Neural cell (in vitro differentiated cells): ENCODE data around the gene NCKAP1.

ENCODE experiments used
- CTCF ChIP-seq: fragments of 450-650 bp; IDR thresholded peaks from 2 replicates; pipeline ENCODE4 v1.5.1; 2014; ENCODE audit warnings: antibody characterized with exemption, mild to moderate bottlenecking, moderate library complexity; ENCODE audit not compliant: poor library complexity, severe bottlenecking
- EP300 ChIP-seq: fragments of 450-650 bp; conservative IDR thresholded peaks from 2 replicates; pipeline ENCODE4 v1.6.1; 2014; ENCODE audit warnings: antibody characterized with exemption, mild to moderate bottlenecking, moderate library complexity; ENCODE audit not compliant: poor library complexity, severe bottlenecking
- EZH2 ChIP-seq: fragments of 200-600, 300-800 bp; shearing (Covaris generic), sonication (generic); IDR thresholded peaks from 2 replicates; pipeline ENCODE4 v1.6.1; 2014; ENCODE audit warnings: antibody characterized with exemption, low read length, borderline replicate concordance, mild to moderate bottlenecking; ENCODE audit not compliant: insufficient read depth, poor library complexity, severe bottlenecking
- MXI1 ChIP-seq: fragments of 450-650 bp; conservative IDR thresholded peaks from 2 replicates; pipeline ENCODE4 v1.6.1; 2014; ENCODE audit warnings: antibody characterized with exemption, mild to moderate bottlenecking; ENCODE audit not compliant: poor library complexity, severe bottlenecking
- POLR2AphosphoS5 ChIP-seq: IDR thresholded peaks from 2 replicates; pipeline ENCODE4 v1.6.1; 2012
- TAF1 ChIP-seq: IDR thresholded peaks from 2 replicates; pipeline ENCODE4 v1.6.1; 2012; ENCODE audit warnings: low read depth
- TF ChIP-seq, protein P1 (sequence below): IDR thresholded peaks from 2 replicates; pipeline ENCODE4 v1.6.1; 2012; ENCODE audit warnings: borderline replicate concordance

DNA sequence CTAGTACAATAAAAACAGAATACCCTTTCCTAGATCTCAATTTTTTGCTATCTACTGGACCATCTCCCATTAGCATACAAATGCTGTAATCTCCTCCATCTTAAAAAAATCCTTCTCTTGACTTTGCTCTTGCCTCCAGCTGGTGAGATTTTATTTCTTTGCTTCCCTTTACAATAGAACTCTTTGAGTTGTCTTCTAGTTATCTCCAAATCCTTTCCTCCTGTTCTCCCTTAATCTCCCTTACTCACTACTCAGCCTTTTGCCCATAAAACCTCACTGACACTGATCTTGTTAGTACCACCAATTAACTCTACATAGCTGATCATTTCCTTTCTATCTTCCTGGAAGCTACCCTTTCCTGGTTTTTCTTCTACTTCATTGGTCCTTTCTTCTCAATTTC lies 108.3 kb downstream of the NCKAP1 start:
- TF ChIP-seq CTCF = no peak
- no peak for TF ChIP-seq MXI1
- TF ChIP-seq, protein P1, sequence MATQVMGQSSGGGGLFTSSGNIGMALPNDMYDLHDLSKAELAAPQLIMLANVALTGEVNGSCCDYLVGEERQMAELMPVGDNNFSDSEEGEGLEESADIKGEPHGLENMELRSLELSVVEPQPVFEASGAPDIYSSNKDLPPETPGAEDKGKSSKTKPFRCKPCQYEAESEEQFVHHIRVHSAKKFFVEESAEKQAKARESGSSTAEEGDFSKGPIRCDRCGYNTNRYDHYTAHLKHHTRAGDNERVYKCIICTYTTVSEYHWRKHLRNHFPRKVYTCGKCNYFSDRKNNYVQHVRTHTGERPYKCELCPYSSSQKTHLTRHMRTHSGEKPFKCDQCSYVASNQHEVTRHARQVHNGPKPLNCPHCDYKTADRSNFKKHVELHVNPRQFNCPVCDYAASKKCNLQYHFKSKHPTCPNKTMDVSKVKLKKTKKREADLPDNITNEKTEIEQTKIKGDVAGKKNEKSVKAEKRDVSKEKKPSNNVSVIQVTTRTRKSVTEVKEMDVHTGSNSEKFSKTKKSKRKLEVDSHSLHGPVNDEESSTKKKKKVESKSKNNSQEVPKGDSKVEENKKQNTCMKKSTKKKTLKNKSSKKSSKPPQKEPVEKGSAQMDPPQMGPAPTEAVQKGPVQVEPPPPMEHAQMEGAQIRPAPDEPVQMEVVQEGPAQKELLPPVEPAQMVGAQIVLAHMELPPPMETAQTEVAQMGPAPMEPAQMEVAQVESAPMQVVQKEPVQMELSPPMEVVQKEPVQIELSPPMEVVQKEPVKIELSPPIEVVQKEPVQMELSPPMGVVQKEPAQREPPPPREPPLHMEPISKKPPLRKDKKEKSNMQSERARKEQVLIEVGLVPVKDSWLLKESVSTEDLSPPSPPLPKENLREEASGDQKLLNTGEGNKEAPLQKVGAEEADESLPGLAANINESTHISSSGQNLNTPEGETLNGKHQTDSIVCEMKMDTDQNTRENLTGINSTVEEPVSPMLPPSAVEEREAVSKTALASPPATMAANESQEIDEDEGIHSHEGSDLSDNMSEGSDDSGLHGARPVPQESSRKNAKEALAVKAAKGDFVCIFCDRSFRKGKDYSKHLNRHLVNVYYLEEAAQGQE = no peak
- TF ChIP-seq TAF1 = no peak
- TF ChIP-seq EP300 = no peak
- TF ChIP-seq POLR2AphosphoS5 = no peak
- TF ChIP-seq EZH2 = no peak
